Sciatic nerve (tissue), 2 donors: ENCODE measurements around the gene ZSWIM6. TPM values are rescaled to one million over a fixed set of nuclear protein-coding genes. Genes with fewer than 3 reads are reported as not detected.

ENCODE experiments used
- ATAC-seq: fragments of 200-7000 bp; cut with Tn5 transposase; one replicate; pipeline ENCODE4 v1.9.1; 2020; ENCODE audit warnings: mild to moderate bottlenecking, moderate library complexity
- DNase-seq: peaks from one replicate; pipeline ENCODE4 v3.0.0-alpha.2; 2020; ENCODE audit warnings: low spot score
- intact Hi-C: fragments of 100-400 bp; cut with DNase I; formaldehyde crosslinking; loops from one replicate; pipeline ENCODE4 v1.14.2; 2022
- total RNA-seq: library from RNA; stranded (reverse); fragmentation: NEBNext Ultra II Directional; extraction: Animal tissue kit (Norgen Biotek cat#: 25700); gene quantifications from one replicate; pipeline ENCODE4 v1.2.1, GENCODE V29; 2021
- donor health status: DM: no; HTN: no; CAD: no.
- donor health status: DM: no; HTN: no; CAD: no.

The ZSWIM6 gene
- total RNA-seq, 1 donor from 2014 or later = 30.2 TPM

DNA sequence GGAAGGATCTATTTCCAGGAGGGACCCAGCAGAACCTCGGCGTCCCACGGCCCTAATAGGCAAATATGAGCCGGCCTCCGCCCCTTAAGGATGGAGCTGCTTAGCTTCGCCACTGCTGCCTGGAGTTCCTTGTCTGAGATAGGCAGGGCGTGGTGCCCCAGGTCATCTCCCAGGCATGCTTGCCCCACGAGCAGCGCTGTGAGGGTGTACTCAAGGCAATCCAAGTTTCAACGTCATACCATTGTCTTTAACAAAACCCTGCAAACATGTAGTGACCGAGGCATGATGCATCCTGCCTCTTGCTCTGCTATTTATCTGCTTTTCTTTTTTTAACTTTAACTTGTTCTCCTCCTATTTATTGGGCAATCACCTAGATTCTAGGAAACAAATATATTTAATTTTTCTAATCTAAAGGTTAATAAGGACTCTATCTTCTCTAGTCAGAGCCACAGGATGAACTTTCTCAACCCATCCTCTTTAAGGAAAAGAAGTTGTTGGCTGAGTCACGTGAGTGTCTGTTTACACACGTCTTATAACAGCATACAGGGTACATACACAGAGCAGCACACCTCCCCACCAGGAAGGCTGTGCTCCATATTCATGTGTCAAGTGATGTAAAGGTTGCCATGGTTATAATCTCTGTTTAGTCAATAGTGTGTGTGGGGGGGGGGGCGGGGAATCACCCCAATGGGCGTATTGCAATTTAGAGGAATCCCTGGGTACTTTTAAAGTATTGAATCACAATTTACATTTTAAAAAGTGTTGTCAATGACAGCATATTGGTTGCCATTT is 27.3 kb upstream of the ZSWIM6 start:
- DNase-seq (no peak), ATAC-seq (no peak)
- intact Hi-C loops = no loop called here

DNA sequence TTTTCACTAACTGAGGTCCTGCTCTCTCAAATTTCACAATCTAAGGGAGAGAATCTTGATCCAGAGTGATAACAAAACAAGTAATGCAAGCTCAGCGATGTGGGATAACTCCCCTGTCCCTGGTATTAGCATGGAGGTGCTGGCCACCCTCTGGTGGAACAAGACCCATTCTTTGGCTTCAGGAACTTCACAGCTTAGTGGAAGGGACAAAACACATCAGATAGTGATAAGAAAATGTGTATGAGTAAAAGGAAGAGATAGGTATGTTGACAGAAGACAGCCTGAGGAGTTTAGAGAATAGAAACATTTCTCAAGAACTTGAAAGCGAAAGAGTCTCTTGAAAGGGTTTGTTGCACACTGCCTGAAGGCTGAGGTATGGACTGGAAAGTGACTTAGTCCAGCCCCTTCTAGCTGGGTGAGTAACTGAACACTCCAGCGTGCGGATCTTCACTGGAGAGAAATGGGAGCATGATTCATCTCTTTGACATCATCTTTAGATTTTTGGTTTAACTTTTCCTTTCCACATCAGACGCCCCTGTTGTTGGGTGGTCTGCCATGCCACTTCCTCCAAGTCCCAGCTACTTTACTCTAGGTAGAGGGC is 25.4 kb upstream of the ZSWIM6 start:
- ATAC-seq = no peak
- intact Hi-C loops = no loop called here
- DNase-seq = no peak

DNA sequence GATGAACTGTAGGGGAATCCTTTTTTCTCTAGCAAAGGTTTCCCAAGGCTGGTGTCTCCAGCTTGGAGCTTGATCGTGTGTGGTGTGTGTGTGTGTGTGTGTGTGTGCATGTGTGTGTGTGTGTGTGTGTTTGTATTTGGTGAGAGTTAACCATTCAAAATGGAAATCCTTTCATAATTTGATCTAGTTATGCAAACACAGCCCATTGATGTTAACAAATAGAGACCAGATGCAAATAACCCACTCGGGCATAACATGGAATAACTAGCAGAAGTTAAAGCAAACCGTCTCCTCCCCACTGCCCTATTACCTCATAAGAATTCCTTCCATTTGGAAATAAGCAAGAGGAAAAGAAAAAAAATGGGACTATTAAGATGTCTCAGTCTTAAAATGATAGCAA is 24.9 kb upstream of the ZSWIM6 start:
- intact Hi-C loops = no loop called here
- DNase-seq = no peak
- no peak for ATAC-seq

DNA sequence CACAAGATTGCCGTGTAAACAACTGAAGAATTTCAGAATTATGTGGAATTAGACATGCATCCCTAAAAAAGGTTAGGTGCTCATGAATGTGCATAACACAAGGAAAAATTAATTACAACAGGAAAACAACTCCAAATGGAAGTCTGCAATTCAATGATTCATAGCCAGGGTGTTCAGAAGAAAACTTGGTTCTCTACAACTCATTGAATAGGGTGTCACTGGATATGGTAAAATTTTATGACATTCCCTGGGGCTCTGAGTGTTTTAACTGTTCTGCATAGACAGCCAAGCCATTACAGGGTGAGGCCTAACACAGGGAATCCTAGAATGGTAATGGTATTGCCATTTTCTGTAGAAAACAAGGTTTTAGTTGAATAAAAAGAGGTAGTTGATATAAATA is 24.4 kb upstream of the ZSWIM6 start:
- no peak for ATAC-seq
- intact Hi-C loops = no loop called here
- no peak for DNase-seq

DNA sequence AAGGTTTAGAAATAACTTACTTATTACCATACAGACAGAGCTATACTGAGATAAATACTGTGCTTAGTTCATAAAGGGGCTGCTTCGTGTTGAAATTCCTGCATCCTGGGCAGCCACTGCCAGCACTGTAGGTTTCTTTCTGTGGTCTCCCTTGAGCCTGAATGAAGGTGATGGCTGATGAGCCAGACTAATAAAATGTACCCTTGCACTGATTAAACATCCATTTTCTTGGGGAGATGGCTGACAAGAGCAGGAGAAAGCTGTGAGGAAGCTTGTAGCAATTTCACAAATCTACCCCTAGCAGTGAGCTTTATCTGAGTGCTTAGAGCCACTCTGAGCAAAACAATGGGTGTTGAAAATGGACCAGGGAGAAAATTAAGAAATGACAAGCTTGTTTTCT is 23.3 kb upstream of the ZSWIM6 start:
- ATAC-seq (no peak), DNase-seq (no peak)
- intact Hi-C loops = no loop called here

DNA sequence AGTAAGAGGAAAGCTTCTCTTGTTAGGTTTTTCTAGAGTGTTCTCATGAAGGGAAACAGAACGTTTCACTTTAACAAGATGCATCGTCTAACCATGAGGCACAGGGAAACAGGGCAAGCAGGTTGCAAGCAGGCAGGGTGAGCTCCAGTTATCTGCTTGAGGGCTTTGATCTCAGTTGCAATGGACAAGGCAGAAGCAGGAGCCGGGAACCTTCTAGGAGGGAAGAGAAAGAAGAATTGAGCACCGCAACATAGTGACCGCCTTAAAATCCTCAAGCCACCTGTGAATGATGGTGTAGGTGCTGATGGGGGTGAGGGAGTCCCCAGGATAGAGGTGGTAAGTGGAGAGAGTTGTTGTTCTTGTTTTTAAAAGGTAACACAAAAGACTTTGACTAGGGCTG is 22.9 kb upstream of the ZSWIM6 start:
- DNase-seq = no peak
- ATAC-seq = no peak
- intact Hi-C loops = no loop called here

DNA sequence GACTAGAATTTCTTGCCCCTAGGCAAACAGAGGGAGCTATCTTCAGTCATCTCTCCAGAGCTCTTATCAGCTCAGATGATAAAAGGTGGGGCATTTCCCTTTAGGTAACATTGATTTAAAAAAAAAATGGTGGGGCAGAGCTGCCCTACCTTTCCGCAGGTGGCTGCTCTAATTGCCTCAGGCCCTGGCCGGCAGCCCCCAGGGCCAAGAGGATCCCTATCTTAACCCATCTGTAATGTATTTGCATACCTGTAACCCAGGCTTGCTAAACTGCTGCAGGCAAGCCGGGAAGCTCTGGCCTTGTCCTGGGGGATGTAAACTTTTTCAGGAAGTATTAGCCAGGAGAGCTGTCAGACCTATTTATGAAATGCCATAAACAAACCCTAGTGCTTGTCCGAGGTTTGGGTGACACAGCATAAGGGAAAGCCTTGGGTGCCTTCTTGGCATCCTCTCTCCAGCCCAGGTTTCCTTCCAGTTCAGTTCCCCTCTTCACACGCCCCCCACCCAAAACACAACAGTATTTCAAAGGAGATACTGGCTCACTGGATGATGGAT is 20.9 kb upstream of the ZSWIM6 start:
- intact Hi-C loops = no loop called here

DNA sequence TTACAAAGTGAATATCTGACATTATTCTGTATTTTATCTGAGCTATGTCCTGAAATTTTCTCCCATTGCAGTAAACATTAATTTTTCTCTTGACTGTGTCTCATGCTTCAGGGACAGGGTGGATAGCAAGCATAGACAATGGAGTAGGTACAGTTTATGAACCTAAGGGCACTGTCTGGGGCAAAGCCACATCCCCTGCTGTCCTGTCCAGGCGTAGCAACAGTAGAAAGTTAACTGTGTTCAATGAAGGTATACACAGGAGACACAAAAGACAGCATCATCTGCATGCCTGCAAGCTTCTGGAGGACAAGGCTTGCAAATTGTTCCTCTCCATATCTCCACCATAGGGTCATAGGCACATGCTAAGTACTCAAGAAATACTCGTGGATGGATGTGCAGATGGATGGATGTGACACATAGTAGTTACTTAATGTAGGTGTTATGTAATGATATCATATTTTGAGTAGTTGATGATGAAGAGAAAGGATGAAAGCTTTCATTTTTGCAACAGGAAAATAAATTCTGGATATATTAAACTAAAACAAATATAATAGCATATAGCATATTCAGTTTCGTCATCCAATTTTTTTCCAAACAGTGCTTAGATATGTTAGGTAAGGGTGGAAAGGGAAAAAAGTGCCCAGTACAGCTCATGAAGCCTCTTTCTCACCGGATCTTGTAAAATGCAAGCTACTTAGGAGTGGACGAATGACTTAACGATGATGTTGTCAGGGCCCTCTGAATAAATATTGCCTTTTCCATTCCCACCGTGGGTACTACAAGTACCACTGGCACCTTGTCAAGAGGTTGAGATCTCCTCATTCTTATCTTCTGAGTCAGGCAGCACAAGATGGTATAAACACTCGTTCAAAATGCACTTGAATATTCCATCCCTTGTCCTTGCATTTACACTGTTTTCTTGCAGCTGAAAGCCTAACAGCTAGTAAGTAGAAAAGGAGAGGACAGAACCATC is 19.9 kb upstream of the ZSWIM6 start:
- ATAC-seq = no peak
- intact Hi-C loops = no loop called here
- DNase-seq = no peak

More for the DNA sequence above, 20.9 kb upstream of the ZSWIM6 start:
- no peak for DNase-seq
- ATAC-seq = no peak

DNA sequence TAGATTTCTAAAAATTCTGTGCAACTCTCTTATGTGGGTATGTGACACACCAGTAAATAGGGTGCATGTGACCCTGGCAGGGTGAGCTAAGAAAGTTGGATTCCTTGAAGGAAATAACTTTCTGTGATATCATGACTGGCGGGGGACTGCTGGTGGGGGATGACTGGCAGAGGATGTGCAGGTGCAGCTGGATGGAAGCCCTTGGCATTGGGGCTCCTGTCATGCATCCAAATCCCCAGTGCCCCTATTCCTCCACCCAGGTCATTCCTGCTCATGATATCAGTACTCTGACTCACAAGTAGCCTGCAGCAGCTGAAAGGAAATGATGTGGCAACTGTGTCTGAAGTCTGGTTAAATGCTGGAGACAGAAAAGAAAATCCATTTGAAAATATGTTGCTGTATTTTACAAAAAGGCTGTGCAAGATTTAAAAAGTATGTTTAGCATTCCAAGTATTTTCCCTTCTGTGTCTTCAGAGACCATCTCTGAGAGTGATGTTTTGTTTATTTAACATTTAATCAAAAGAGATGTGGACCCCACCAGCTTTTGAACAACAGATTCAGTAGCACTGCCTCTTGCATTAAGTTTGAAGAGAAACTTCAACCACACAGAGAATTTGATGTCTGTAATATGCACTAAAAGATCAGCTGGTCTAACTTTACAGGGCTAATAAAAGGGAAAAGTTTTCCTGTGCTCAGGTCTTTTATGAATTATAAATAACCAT is 17.9 kb upstream of the ZSWIM6 start:
- DNase-seq (no peak), ATAC-seq (peak; percentile 57)
- intact Hi-C loops = no loop called here

DNA sequence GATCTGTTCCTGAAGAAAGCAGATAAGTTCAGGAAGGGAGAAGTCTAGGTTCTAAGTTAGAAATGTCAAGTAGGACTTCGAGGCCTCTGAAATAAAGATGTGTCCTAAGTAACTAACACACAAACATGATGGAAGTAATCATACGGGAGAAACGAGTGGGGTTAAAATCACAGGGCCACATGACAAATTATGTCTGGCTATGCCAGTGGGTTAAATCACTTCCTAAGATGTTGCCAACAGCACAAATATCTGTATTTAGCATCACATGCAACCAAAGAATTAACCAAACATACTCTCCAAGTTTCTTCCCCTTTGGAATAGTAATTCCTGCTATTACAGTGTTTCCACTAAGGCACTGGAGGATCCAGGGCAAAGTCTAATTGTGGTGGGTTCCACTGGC is 13.7 kb upstream of the ZSWIM6 start:
- ATAC-seq (no peak), DNase-seq (no peak)
- intact Hi-C loops = no loop called here

DNA sequence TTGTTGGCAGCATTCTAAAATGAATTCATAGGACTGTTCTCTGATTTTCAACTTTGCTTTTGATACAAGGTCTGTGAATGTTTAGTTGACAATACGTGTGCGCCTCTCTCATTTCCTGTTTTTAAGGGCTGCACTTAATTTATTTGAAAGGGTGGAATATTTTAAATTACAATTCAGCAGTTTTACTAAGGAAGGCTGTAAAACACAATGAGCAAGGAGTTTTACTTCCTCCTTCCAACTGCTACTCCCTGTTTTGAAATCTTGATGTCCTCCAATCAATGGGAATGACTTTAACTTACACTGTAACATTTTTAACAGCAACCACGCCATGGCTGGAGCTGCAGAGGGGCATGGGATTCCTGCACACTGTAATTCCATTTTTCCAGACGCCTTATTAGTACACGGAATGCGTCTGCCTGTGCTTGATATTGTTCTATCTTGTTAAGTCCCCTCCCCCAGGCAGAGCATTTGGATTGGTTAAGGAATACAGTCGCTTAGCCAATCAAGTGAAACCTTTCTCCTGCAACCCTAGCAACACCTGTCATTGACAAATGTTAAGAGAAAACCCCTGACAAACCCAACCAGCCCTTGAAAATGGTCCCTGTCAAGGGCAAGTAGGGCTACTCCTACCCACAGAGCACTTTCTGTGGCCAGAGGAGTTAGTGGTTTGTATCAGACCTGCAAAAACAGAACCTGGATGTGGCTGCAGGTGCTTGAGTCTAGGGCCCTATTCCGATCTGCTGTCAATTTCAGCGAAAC is 12.5 kb upstream of the ZSWIM6 start:
- peak; percentile 58 for ATAC-seq
- no peak for DNase-seq
- intact Hi-C loops = no loop called here

DNA sequence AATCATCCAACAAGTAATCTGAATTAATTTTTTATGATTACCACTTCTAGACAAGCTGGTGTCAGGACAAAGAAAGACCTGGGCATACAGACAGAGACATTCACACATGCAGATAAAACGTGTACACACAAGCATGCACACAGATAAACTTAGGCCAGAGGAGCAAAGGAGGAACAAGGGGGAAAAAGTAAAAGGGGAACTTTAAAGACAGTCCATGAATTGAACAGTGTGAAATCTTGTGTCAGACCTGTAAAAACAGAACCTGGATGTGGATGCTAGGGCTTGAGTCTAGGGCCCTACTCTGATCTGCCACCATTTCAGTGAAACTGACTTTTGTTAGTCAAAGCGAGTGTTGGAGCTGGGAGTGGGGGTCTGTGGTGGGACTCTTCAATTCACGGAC is 11.2 kb upstream of the ZSWIM6 start:
- peak; percentile 47 for ATAC-seq
- intact Hi-C loops = no loop called here
- DNase-seq = no peak

DNA sequence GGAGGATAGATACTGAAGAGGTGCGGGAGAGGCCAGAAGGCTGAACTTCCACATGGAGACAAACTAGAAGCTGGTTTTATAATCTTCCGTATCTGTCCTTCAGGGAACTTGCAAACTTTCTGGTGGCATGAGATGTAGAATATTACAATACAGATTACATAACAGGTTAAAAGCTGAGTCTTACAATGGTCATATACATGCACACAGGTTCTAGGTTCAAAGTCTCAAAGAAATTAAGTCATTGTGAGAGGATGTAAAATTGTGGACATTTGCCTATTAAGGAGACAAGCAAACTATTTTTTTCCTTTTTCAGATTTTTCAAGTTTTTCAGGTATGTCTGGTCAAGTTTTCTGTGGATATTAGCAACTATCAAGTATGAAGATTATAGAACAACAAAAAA is 10.4 kb upstream of the ZSWIM6 start:
- no peak for DNase-seq
- no peak for ATAC-seq
- intact Hi-C loops = no loop called here

DNA sequence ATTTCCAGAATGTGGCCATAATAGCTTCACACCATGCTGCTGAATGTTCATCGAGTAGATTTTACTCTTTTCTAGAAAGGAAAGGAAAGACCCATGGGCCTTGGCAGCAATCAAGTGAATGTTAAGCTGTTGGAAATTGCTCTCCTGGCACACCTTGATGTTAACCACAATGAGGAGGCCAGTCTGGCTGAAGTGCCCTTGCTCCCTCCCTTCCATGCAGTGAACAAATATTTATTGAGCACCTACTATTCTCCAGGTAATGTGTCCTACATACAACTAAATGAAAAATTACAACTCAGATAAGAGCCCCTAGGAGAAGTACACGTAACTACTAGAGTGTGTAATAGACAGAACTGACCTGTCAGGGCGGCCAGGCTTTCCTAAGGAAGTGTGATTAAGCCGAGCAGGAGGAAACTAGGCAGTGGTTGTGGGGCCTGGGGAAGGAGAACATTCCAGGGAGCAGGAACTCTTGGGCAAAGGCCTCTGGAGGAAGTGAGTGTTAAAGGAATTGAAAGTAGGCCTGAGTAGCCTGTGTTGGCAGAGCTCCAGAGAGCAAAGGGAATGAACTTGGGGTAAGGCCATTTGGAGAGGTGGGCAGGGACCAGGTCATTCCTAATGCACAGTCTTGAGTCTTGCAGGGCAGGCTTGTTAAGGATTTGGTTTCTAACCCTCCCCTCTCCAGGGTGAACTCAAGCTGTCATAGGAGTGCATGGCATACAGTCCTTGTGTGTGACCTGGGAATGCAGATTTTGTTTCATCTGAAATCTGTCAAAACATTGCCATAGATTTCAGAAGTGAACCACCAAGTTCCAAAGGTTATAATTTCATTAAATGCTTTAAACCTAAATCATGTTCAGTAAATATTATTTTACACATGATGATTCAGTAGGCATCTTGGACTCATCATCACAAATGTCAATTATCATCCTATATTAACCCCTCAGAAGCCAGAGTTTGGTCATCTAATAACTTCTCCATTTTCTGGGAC is 9.0 kb upstream of the ZSWIM6 start:
- DNase-seq (no peak), ATAC-seq (no peak)
- intact Hi-C loops = no loop called here

DNA sequence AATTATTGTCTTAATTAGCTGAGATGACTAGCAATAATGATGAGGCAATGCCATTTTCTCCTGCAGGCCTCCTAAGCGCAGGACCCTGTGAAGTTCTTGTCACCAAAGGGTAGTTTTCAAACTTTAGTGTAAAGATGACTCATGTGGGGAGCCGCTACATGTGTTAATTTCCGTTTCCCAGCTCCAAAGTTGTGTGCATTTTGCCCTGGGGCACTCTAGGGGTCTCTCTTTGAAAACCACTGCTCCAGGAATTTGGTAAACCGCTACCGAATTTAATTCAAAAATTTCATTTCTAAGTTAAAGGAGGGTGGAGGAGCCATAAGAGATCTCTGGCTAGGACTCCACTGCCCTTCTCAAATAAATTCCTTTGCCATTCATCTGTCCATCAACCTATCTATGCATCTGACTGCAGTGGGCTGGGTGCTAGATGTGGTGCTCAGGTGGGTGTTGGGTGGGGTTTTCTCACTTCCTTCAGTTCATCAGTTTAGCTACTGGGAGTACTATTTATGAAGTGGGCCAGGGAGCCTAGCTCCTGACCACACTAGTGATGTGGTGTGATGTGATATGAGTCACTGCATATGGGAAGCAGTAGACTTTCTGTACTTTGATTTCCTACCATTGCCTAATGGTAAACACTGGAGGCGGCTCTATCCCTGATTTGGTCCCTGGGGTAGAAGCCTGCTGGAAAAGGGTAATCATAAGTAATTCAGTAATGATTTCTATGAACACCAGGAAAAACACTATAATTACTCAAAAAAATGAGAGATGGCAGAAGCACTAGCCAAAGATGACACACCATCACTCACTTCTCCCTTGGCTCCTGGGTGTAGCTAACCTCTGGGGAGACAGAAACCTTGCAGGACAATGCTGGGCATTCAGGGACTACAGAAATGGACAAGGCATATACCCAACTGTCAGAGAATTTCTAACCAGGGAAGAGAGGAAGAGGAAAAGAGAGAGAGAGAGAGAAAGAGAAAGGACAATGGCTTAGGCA is 4.0 kb upstream of the ZSWIM6 start:
- DNase-seq (no peak), ATAC-seq (no peak)
- intact Hi-C loops = no loop called here
